ENCODE data around the gene EXOC6B.

GRCh38 chr2:72362733-72363132 lies 463.1 kb downstream of the EXOC6B start:
- no peak for TF ChIP-seq ZNF444 (CRISPR knock-in tag; IDR thresholded peaks at IDR 0.05)
- no peak for TF ChIP-seq HDAC2 (IDR thresholded peaks at IDR 0.05)
- no peak for TF ChIP-seq CTCF (IDR thresholded peaks at IDR 0.05 in 2 of 3, conservative IDR thresholded peaks at IDR 0.05 in 1 of 3; ENCODE audit: insufficient read depth in 2 of 3, low read depth in 1 of 3, low read length in 3 of 3)
- TF ChIP-seq SIX5 (IDR thresholded peaks at IDR 0.05; ENCODE audit: borderline replicate concordance in 1 of 2, insufficient read depth in 1 of 2, low read depth in 1 of 2, low read length in 2 of 2): no peak
- TF ChIP-seq ESRRA (IDR thresholded peaks at IDR 0.05; ENCODE audit: borderline replicate concordance, low read depth): no peak
- TF ChIP-seq ZNF274 (IDR thresholded peaks at IDR 0.05; ENCODE audit: borderline replicate concordance, low read depth, low read length): no peak
- TF ChIP-seq POLR2A (conservative IDR thresholded peaks at IDR 0.05): no peak
- no peak for TF ChIP-seq YY1 (IDR thresholded peaks at IDR 0.05; ENCODE audit: borderline replicate concordance in 1 of 3, control insufficient read depth in 1 of 3, extremely low read depth in 1 of 3, insufficient read depth in 3 of 3, insufficient read length in 1 of 3, insufficient replicate concordance in 2 of 3, low read depth in 1 of 3, low read length in 2 of 3)

All from K562 (cell line).